SK-N-DZ (cell line): Measurements from ENCODE around the gene PKP2.
A peak's percentile ranks its signal among the peaks of the same experiment; 100 is the strongest.
"Not testable (repeated sequence)": the region's sequence is repeated elsewhere in the genome, so short reads cannot be mapped to it uniquely, and the experiment has no call there.

Experiments used
- DNase-seq: peaks from one replicate; pipeline ENCODE4 v3.0.0-alpha.2; 2015; ENCODE audit warnings: low spot score

Gene PKP2

DNA sequence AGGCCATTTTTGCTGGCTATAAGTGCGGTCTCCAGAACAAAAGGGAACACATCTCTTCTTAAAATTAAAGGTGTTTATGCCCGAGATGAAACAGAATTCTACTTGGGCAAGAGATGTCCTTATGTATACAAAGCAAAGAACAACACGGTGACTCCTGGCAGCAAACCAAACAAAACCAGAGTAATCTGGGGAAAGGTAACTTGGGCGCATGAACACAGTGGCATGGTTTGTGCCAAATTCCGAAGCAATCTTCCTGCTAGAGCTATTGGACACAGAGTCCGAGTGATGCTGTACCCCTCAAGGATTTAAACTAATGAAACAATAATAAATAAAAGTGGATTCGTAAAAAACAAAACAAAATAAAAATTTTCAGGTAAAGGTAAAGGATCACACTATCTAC, 33.4 kb downstream of the PKP2 start:
- DNase-seq, result no peak

DNA sequence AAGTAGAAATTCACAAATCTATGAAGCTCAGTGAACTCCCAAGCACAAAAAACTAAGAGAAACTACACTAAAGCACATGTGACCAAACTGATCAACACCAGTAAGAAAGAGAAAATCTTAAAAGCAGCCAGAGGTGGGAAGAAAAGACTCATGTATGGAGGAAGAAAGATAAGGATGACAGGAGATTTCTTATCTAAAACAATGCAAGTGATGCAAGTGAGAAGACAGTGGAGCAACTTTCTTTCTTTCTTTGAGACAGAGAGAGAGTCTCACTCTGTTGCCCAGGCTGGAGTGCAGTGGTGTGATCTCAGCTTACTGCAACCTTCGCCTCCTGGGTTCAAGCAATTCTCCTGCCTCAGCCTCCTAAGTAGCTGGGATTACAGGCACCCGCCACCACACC, 34.9 kb downstream of the PKP2 start:
- not testable (repeated sequence) for DNase-seq

DNA sequence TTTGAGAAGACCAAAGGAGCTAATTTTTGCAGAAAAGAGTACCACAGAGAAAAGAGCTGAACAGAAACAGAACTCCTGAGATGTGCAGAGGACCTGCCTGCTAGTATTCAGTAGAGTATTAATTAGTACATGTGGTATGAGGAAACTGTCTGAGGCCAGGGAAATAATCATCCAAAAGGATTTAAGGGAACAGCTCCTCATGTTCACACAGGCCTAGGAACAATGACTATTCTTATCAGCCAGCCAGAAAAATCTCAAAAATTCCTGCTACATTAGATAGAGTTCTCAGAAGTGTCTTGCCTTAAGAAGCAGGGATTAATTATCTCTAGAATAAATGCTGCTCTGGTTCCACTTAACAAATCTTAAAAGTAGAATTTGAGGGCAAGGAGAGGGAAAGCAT, 36.4 kb downstream of the PKP2 start:
- no peak for DNase-seq

DNA sequence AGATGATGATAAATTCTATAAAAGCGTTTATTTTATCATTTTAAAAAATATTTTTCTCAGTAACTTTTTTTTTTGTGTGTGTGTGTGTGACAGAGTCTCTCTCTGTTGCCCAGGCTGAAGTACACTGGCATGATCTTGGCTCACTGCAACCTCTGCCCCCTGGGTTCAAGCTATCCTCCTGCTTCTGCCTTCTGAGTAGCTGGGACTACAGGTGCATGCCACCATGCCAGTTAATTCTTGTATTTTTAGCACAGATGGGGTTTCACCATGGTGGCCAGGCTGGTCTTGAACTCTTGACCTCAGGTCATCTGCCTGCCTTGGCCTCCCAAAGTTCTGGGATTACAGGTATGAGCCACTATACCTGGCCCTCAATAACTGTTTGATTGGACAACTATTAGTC, 37.2 kb downstream of the PKP2 start:
- DNase-seq, result no peak

DNA sequence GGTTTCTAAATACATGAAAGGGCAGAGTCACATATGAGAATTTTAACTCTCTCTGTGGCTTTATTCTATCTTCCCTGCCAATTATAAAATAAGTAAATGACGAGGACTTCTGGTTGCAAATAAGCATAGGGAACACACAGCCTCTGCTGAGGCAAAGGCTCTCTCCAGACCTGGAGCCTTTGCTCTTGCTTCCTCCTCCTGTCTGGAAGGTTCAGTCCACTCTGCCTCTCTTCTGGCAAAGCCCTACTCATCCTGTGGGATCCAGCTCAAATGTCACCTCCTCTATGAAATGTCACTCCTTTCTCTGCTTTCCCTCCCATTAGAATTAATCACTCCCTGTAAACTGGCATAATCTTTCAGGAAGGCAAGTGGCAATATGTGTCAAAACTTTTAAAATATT, 41.9 kb downstream of the PKP2 start:
- no peak for DNase-seq

DNA sequence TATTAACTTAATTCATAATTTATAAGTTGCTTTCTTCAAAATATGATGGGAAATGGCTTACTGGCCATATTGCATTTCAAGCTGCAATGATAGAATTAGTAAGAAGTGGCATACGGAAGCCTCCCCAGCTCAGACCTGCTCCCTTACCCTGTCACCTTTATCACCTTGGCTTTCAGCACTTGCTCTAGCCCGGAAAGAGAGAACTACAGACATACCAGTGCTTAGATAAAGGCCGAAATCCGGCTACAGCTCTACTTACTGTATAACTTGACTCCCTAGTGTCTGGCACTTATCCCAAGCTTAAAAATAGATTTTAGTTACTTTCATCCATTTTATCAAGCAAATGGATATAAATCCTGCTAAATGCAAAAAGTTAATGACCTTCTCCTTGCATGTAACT, 42.5 kb downstream of the PKP2 start:
- DNase-seq, result no peak

DNA sequence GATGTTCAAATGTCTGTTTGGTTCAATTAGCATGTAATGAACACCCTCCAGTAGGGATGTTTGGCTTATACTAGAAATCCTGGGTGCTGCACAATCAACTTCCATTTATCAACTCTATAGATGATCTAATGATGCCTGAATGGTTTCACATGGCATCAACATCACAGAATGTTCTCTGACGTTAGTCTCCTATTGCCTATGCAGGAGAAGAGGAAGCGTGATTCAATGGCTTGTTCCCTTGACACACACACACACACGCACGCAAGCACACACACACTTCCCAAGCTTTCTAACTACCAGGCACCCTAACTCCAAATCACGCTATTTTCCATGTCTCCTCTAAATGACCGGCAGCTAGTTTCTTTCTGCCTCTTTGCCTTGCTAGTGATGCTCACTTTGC, 49.3 kb downstream of the PKP2 start:
- no peak for DNase-seq

DNA sequence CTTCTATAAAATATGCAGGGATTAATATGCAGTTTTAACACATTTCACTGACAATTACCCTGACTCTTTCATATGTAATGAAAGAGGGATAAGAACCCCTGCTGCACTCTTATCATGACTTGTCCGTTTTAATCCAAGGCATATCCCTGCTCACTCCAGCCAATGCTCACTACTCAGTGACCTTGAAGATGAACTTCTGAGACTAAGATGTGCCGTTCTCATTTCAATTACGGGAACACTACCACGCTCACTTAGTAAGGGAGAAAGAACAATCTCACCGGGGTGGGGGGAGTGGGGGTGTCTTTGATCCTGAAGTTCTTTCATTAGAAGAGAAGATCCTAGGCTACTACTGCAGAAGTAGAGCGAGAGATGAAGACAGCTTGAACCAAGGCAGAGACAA, 50.5 kb downstream of the PKP2 start:
- no peak for DNase-seq

DNA sequence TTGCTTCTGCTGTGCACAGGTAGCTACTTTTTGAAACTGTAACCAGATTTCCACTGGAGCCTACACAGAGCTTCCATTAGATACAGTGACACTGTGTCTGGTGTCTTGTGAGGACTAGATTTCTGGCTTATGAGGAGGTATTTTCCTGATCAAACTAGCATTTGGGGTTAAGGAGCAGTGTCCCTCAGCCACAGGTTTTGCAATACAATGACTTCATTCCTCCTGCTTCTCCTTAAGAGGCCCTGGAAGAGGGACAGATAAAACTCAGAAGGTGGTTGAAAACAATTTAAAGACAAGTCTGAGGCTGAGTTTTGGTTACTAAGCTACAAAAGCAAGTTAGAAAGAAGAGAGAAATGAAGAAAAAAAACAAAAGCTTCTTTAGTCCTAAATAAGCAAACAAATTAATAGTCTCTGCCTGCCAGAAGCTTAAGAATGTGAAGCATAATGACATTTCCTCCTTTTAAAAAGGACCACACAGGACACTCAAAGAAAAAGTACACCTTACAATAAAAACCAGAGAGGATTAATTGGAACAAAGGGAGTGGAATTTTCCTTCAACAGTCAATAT, 53.0 kb downstream of the PKP2 start:
- DNase-seq, result peak; percentile 13

DNA sequence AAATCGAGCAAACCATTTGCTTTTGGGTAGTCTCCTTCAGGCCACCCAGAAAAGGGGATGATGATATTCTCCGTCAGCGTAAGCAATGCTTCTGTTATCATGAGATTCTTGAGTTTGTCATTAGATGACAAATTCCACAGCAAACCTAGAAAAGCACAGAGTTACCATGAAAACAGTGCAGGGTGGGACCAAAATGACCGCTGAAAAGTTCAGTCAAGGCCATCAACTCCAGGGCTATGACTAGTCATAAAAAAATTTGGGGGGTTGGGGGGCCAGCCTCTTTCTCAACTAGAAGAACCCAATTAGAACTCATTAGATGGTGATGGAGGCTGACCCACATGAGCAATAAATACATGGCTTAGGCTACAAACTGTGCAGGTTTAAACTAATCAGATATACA, 55.5 kb downstream of the PKP2 start:
- DNase-seq, result no peak

DNA sequence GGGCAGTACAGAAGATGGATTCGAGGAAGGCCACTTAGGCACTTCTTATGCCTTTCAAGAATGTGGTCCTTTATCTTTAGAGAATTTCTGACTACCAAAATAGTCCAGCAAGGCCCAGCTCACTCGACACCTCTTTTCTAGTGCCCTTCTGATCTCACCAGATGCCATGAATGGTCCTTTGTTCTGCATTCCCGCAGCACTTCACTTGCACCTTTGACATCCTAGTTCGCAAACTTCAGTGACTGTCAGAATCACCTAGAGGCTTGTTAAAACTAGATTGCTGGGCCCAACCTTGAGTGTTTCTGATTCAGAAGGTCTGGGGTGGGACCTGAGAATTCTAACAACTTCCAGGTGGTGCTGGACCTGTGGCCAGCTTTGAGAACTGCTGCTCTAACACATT, 56.7 kb downstream of the PKP2 start:
- no peak for DNase-seq

DNA sequence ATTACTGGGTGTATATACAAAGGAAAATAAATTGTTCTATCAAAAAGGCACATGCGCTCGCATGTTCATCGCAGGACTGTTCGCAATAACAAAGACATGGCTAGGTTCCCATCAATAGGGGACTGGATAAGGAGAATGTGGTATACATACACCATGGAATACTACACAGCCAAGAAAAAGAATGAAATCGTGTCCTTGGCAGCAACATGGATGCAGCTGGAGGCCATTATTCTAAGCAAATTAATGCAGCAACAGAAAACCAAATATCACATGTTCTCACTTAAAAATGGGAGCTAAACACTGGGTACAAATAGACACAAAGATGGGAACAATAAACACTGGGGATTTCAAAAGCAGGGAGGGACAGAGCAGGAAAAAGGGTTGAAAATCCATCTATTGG, 58.6 kb downstream of the PKP2 start:
- DNase-seq, result no peak

DNA sequence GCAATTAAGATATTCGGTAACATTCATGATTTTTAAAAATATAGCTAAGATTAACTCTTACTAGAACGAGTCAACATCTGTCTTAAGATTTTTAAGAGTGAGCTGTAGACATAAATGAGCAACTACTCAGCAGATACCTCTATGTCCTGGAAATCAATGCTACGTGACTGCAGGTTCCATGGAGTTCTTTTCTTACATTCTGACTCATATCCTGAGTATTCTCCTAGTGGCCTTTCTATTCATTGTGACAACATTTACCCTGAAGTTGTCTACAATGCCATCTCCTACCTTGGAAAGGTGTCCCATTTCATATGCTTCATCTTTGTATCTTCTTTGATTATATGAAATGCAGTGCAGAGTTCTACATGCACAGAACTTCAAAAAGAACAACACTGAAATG, 59.9 kb downstream of the PKP2 start:
- no peak for DNase-seq

DNA sequence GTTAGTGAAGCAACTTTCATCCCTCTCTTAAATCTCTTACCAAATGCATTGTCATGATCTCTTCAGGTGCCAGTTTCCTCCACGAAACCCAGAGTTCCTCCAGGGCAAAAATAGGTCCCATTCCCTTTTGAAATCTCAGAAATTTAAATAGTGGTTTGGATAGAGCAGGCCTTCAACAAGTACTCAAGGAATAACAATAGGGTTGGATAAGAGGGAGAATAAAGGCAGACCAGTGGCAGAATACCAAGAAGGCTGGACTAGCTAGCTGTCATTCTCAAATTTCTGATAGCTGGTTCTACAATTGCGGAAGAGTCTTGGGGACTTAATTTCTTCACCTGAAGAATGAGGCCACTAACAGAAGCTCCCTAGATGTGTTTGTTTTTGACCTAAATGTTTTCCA, 62.5 kb downstream of the PKP2 start:
- DNase-seq, result no peak

DNA sequence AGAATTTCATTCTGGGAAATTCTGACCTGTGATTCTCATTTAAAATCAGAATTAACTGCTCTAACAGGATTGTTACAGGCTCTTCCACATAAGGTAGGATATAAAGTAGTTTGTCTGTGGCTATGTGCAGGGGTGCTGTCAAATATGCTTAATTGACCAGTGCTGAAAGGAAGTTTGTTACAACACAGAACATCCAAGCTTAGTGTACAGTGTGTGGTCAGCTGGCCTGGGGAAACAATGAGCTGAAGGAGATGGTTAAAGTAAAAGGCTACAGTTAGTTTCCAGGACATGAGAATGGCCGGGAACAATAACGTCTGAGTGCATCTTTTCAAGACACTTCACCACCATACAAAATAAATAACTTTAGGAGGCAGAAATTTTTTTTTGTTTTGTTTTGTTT, 68.0 kb downstream of the PKP2 start:
- DNase-seq, result peak; percentile 27

DNA sequence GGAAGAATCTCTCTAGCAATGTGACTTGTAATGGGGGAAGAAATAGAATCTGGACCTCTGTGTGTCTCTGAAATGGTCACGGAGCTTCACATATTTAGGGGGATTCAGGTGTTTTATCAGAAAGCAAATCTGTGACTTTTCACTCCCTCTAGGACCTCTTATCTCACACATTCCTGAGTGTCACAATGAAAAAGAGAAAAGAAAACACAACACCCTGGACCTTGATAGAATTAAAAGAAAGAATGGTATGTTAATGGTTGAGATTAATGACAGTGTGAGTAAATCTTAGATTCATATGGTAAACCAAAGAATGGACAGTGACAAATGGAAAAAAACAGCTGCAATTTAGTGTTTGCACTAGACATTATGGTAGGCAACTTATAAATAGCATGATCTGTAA, 68.5 kb downstream of the PKP2 start:
- DNase-seq, result no peak

DNA sequence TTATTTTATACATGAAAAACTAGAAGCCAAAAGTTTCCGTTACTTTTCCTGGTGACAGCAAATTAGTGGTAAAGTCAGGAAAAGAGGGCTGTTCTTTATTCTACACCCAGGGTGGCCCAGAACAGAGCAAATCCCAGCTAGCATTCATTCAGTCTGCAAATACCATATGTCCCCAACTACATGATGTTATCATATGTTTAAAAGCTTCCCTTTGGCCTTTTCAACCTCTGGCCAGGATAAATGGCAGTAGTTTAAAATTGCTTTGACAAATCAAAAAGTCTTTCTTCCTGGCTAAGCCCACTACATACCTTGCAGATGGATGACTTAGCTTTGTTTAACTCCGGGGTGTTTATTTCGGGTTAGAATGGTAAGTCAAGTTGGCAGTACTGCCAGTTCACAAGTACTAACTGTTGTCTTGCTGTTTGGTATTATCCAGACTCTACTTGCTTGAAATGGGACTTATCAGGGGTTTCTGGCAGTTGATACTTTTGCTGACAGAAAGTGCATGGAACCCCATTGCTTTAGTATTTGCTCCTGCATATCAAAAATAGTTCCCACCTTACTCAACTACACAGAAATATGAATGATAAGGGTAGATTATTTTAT, 69.7 kb downstream of the PKP2 start:
- peak; percentile 86 for DNase-seq

DNA sequence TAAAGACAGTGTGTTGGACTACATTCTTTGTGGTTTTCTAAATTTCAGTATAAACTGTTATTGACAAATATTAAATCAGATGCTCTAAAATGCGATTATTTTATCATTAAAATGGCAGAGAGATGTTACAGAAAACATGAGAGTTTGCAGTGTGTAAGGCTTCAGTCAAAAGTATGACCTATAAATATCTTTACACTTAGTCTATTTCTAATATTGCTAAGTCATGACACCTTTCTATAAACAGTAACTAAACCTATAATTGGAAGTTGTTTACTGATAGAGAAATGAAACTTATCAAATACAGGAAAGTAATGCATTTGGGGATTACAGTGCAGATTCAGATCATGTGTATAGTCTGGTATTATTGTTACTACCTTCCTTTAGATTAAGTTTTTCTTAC, 72.0 kb downstream of the PKP2 start:
- DNase-seq, result no peak

DNA sequence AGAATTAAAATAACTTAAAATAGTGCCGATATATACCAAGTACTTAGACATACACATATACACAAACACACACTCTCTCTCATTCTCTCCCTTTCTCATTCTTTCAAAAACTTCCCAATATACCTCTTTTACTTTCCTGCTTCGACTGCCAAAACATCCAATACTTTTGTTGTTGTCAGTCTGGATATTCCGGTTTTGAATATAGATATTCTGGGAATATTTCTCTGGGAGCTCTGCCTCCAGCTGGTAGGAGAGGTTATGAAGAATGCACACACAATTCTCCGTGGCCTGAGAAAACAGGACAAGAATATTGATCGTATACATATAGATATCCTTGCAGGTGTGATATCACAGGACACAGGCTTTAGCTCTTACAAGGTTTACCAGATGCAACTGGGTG, 74.2 kb downstream of the PKP2 start:
- DNase-seq, result no peak

DNA sequence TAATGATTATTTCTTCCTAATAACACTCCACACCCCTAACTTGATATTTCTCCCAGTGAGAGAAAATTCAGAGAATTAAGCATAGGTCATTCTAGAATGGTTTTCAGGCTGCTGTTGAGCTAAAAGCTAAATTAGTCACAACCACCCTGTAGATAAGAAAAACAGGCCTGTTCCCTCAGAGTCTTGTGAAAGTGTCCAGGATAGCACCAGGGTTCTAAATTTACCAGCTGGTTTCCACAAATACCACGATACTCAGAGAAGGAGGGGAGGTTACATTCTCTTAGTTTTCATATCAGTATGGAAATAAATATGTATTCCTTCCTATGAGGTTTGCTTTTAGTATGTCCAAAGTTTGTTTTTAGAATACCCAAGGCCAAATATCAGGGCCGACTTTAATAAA, 74.9 kb downstream of the PKP2 start:
- no peak for DNase-seq

DNA sequence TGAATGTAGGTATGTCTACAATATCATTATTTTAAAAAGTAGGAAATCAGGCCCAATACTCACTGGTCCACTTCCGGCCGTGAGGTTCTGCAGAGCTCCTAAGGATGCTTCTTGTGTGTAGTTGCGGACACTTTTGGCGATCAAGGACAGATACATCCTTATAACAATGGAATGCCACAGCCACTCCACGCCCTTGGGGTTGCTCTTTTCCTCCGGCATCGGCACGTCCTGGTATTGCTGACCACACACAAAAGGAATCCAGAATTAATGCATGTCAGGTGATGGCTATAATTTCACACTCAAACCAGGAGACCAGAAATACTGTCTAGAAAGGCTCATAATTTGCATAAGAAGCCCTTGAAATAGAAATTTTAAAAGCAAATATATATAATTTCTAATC, 75.3 kb downstream of the PKP2 start:
- no peak for DNase-seq

DNA sequence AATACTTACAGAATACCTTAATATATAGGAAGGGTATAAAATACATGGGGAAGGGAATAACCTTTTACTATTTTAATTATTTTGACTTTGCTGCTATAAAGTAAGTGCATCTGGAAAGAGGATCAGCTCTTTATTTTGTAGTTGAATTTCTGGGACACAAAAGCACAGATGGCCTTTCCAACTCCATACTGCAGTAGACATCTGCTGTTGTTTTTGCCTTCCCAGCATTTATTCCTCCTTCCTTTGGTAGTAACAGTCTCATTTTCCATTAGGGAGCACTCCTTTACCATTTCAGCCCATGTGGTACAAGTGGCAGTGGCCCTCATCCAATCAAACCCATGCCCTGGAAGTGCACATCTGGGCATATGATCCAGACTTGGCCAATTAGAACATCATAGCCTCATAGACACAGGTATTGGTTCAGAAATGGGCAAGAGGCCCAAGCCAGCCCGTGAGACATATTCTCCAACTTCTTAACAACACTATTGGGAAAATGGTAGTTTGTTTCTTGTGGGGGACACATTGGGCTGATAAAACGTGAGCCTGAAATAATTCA, 76.1 kb downstream of the PKP2 start:
- DNase-seq, result no peak

DNA sequence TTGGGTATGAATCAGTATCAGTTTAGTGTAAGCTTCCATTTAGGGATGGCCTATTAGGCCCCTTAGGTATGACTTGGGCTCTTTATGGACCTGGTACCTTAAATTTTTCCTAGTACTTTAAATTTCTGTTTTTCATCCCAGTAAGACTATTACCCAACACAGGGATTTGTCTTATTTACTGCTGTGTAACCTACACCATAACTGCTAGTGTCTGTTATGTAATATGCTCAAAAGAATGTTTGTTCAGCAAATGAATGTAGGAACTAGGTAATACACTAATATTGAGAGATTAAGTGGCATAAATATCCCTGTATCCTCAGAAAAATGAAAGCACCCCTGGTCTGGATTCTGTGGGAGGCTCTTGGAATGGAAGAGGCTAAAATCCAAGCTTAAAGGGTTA, 77.2 kb downstream of the PKP2 start:
- DNase-seq, result no peak
